GM19099 (cell line): ENCODE results near the gene LEF1.

ENCODE experiments used
- POLR2A ChIP-seq: IDR thresholded peaks from 3 replicates; pipeline ENCODE4 v1.6.1; 2011; ENCODE audit warnings: low read depth; ENCODE audit not compliant: insufficient read length; ENCODE audit errors: extremely low read depth

The LEF1 gene

GRCh38 chr4:108168160-108168670 is 517 bp downstream of the LEF1 start:
- no peak for TF ChIP-seq POLR2A

- TF ChIP-seq POLR2A = no peak
Observed at GRCh38 chr4:108166441-108167315, 2.1 kb downstream of the LEF1 start.

- no peak for TF ChIP-seq POLR2A
Observed at GRCh38 chr4:108166038-108166437, 2.7 kb downstream of the LEF1 start.

GRCh38 chr4:108165586-108165985 is 3.1 kb downstream of the LEF1 start:
- no peak for TF ChIP-seq POLR2A

GRCh38 chr4:108163351-108163750 is 5.4 kb downstream of the LEF1 start:
- TF ChIP-seq POLR2A = no peak

DNA sequence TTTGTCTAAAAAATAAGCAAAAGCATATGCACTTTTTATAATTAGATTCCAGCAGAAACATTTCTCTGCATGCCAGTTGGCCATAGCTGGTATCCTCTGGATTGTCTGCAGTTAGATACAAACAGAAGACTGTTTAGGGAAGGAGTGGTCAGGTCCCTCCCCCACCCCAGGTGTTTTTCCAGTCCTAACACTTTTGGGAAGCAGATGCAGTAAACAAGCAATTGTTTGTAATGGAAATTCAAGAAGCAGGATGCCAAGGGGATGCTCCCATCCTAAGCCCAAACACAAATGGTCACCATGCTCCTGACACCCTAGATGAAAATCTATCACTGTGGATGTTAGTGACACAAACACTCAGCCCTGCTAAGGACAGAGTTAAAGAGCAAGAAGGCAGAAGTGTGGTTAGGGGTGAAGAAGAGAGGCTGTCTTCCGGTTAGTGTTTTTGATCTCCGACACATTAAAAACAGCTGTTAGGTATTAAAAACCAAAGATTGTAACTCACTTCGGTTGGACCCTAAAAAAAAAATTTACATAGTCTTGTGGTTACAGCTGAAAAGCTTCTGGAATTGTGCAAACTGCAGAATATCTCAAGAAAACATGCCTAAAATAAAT is 7.9 kb downstream of the LEF1 start:
- TF ChIP-seq POLR2A = no peak

DNA sequence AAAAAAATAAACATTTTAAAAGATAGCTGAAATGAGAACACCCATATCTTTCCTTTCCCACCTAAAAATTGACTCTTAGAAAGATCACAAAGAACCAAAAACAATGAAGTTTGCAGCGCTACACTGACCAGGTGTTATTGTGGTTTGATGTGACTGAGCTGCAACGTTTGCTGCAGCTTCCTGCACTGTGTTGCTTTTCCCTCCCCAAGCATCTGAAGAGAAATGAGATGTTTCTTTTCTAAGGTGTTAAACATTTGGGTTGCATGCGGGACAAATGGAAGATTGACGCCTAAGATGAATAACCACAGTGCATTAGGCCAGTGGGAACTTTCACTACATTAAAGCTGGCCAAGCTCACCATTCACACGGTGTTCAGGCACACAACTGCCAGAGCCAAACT is 8.9 kb downstream of the LEF1 start:
- no peak for TF ChIP-seq POLR2A

- TF ChIP-seq POLR2A = no peak
Observed at GRCh38 chr4:108157655-108158054, 11.1 kb downstream of the LEF1 start.

DNA sequence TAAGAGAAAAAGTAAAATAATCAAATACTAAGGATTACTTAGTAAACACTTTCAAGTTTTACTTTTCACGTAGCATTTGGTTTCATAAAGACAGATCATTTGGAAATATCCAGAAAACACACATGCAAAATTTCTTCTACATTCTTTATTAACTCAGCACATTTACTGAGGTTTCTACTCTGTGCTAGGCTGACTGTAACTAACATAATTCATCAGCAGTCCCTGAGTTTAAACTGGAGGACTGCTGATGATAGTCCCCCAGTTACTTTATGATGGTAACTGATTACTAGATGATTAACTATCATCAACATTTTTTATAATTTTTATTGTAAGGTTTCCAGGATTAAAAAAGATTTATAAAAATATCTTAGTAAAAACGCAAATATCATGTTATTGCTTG is 12.3 kb downstream of the LEF1 start:
- no peak for TF ChIP-seq POLR2A

- no peak for TF ChIP-seq POLR2A
Observed at GRCh38 chr4:108155373-108155772, 13.4 kb downstream of the LEF1 start.

GRCh38 chr4:108152980-108153379 is 15.8 kb downstream of the LEF1 start:
- TF ChIP-seq POLR2A = no peak

DNA sequence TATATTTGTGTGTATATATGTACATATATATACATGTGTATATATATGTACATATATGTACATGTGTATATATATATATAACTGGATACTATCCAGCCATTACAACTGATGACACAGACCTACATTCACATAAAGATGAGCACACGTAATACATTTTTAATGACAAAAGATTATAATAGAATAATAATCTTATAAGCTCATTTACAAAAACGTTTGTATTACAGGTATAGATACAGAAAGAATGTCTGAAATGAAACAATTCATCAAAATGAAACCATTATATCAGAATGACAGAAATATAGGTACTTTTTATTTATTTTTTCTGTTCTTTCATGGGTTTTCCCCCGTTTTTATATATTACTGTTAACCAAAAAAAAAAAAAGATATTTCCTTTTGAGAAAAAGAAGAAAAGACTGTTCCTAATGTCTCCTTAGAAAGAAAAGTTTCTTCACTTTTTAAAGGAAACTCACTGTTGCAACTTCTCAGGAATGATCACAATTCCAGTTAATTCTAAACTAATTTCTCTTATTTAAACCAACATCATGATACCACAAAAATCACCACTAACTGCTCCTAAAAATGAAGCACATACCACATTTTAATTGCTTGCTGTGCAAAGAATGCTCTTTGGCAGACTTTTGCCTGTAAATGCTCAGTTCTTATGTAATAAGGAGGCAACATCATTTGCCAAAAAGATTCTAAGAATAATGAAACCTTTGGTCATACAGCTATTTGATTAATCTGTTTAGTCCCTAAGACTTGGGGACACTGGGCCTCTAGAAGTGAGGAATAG is 18.9 kb downstream of the LEF1 start:
- TF ChIP-seq POLR2A = no peak

DNA sequence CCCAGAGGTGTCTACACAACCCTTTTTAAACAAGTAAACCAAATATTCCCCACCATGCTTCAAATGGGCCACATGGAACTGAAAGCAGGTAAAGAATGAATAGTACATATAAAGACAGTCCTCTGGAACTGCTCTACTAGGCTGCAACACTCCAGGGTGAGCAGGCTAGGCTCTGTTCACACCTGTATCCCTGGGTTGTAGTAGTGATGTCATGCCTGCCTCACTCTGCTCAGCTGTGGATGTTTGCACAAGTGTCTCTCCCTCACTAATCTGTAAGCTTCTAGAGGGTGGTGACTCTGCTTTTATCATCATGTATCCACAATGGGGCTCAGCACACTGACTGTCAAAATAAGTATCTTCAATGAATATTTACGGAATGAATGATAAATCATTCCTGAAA is 20.4 kb downstream of the LEF1 start:
- no peak for TF ChIP-seq POLR2A

- TF ChIP-seq POLR2A = no peak
Observed at GRCh38 chr4:108146819-108147218, 21.9 kb downstream of the LEF1 start.

- TF ChIP-seq POLR2A = no peak
Observed at GRCh38 chr4:108146336-108146735, 22.4 kb downstream of the LEF1 start.
